Measurements from ENCODE around the gene CRYGN.

CRYGN gene

GRCh38 chr7:151384776-151385625 is 54.9 kb downstream of the CRYGN start:
- FAIRE-seq (no peak), DNase-seq (ENCODE audit: extremely low spot score, insufficient read length, low read depth) (no peak)

DNA sequence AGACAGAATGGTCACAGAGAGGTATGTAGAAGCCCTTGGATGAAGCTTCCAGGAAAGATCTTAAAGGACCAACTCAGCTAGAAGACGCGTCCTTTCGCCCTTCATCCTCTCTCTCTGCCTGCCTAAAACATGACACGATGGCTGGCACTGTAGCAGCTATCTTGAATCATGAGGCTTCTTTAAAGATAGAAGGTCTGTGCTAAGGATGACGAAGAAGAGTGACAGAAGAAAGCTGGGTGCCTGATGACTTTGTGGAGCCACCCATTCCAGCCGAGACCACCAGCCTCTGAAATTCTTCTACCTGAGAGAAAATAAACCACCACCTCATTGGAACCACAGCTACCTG is 55.6 kb downstream of the CRYGN start:
- FAIRE-seq: no peak
- DNase-seq (ENCODE audit: extremely low spot score, insufficient read length, low read depth): no peak

GRCh38 chr7:151383638-151384351 is 56.1 kb downstream of the CRYGN start:
- FAIRE-seq (no peak), DNase-seq (ENCODE audit: extremely low spot score, insufficient read length, low read depth) (no peak)

- FAIRE-seq: no peak
- DNase-seq (ENCODE audit: extremely low spot score, insufficient read length, low read depth): no peak
Measured at GRCh38 chr7:151382079-151382885, 57.7 kb downstream of the CRYGN start.

DNA sequence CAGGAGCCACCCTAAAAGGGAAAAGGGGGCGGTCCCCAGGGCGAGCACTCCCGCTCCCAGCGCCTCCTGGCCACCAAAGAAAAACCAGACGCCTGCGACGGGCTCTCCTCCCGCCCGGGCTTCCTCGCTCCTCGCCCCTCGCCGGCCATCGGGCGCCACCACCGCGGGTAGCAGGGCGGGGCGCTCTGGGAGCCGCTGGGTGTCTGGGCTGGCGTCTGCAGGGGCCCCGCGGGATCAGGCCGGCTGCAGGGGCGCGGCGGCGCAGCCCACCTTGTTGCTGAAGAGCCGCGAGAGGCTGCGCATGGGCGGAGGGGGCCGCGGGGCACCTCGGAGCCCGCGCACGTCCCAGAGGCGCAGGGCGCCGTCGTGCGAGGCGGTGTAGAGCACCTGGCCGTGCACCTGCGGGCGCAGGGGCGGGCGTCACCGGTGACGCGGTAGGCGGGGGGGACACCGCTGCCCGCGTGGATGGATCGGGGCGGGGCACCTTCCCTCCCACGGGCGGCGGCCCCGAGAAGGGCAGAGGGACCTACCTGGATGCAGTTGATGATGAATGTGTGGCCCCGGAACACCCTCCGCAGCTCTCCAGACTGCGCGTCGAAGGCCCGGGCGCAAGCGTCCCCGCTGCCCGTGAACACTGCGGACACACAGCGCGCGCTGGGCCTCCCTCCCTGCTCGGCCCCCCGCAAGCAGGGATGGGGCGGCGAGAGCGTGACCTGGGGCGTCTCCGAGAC is 58.4 kb downstream of the CRYGN start:
- FAIRE-seq (no peak), DNase-seq (ENCODE audit: extremely low spot score, insufficient read length, low read depth) (no peak)

- FAIRE-seq (no peak), DNase-seq (ENCODE audit: extremely low spot score, insufficient read length, low read depth) (no peak)
Measured at GRCh38 chr7:151381098-151381347, 58.9 kb downstream of the CRYGN start.

DNA sequence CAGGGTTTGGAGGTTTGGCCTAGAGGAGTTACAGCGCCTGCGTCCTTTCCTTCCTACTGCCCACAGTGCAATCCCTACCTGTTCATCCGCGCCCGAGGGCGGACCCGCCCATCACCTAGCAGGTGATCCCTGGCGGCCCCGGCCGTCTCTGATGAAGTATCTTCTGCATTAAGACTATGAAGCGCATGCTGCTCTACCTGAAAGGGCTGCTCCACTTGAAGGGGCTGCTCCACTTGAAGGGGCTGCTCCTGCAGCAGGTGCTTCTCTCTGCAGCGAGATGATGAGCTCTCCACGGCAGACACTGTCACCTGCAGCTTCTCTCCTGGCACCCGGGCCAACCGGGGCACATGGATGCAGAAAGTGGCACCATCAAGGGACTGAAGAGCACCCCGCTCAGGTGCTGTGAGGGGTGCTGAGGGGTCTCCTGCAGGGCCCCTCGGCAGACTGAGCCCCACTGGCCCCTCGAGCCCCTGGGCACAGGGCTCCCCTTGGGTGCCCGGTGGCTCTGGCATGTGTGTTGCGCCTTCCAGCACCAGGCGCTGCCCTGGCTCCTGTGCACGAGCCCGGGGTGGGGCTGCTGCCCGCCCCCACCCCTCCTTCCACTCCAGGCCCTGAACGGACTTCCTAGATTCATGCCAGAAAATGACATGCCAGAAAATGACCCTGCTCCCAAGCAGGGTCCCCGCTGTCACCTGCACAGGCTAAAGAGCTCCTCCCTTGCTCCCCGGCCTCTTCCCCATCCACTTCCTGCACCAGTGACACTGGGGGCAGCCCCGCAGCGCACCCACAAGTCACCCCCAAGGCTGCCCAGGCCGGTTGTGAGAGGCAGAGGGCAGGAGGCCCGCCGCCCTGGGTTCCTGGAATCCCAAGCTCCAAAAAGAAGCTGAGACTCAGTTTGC is 59.5 kb downstream of the CRYGN start:
- DNase-seq (ENCODE audit: extremely low spot score, insufficient read length, low read depth): no peak
- FAIRE-seq: no peak

- DNase-seq (ENCODE audit: extremely low spot score, insufficient read length, low read depth) (no peak), FAIRE-seq (no peak)
Measured at GRCh38 chr7:151379534-151380198, 60.3 kb downstream of the CRYGN start.

GRCh38 chr7:151379193-151379520 is 60.8 kb downstream of the CRYGN start:
- FAIRE-seq (no peak), DNase-seq (ENCODE audit: extremely low spot score, insufficient read length, low read depth) (no peak)

Measured in GM18507 (cell line).